ENCODE measurements around the gene MIER3. TPM values are rescaled to one million over a fixed set of nuclear protein-coding genes. Genes with fewer than 3 reads are reported as not detected.

Gene MIER3, protein sequence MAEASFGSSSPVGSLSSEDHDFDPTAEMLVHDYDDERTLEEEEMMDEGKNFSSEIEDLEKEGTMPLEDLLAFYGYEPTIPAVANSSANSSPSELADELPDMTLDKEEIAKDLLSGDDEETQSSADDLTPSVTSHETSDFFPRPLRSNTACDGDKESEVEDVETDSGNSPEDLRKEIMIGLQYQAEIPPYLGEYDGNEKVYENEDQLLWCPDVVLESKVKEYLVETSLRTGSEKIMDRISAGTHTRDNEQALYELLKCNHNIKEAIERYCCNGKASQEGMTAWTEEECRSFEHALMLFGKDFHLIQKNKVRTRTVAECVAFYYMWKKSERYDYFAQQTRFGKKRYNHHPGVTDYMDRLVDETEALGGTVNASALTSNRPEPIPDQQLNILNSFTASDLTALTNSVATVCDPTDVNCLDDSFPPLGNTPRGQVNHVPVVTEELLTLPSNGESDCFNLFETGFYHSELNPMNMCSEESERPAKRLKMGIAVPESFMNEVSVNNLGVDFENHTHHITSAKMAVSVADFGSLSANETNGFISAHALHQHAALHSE
- 8.5 and 11.0 TPM in 2 replicates for total RNA-seq

DNA sequence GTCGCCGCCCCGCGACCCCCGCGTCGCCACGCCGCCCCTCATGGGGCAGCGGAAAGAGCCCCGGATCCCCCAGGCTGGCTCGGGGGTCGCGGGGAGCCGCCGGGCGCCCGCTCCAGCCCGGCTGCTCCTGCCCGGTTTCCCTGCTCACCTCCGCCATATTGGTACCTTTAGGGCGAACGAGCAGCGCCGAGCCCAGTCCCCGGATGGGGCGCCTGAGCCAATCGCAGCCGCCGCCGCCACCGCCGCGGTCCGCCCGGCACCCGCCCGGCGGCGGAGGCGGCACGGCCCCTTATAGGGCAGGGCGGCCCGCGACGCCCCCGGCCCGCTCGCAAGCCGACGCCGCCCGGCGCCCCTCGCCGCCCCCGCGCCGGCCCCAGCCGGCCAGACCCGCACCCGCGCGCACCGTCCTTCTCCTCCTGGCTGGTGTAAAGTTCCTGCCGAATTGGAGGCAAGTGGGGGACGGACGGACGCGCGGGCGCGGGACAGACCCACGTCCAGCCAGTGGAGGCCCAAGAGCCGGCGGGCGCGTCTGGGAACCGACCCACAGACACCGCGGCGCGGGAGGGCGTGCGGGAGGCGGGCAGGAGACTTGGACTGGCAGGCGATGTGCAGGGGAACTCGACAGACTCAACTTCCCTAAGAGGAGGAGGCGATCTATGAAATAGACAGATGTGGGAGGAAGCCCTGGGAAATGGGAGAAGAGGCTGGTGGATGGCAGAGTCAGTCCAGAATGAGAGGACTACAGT lies at the start of gene MIER3:
MIER3 (minus strand) TSS at position 178 of the 746 bp plus-strand sequence; CDS start at position 157, 21 bp downstream.

DNA sequence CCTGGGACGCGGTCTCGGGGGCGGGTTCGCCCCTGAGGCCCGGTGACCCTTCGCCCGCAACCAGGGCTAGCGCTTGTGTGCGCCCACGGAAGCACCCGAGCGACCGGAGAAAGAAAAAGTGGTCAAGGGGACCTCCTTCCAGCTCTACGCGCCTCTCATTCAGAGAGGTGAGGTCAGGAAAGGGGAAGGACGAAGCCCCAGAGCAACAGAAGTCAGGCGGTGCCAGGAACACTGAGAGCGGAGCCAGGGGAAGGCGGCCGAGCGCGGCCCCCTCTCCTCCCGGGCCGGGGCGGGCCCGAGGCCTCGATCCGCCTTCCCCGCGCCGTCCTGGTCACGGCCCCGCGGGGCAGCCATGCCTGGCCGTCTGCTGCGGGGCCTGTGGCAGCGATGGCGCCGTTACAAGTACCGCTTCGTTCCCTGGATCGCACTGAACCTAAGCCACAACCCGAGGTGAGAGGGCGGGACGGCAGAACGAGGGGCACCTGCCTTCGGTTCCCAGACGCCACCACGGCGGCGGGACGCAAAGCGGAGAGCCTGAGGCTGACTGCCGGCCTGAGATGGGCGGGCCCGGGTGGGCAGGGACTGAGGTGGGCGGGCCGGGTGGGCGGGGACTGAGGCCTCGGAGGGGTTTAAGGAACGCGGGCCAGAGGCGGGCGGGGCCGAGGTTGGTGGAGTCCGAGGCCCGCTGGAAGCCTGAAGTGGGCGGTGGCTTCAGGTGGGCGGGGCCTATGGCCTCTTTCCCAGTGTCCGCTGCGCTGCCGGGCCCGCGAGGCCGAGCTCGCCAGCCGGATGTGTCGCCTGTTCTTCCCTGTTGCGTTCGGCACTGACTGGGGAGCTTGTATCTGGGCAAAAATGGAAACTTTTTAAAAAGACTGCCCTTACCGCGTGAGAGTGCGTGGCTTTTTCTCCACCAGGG lies 42.4 kb downstream of the MIER3 start, which contains the start of gene SETD9:
SETD9 (plus strand) TSS at position 303 of the 916 bp plus-strand sequence; CDS start at position 353, 50 bp downstream.

Other genes starting within 250 kb of the MIER3 start
- gene MAP3K1, start 136.6 kb downstream of the MIER3 start, total RNA-seq = 3.0 and 3.2 TPM in 2 replicates
- 5.0 and 11.2 TPM in 2 replicates for gene SETD9, start 42.5 kb downstream of the MIER3 start, total RNA-seq
- 27.1 and 42.2 TPM in 2 replicates for gene GPBP1, start 221.9 kb upstream of the MIER3 start, total RNA-seq

All from myometrial cell (primary cell).